Astrocyte (in vitro differentiated cells and primary cell): Measurements from ENCODE around the gene CASP3. TPM values are rescaled to one million over a fixed set of nuclear protein-coding genes. Genes with fewer than 3 reads are reported as not detected.
"Not testable (repeated sequence)": the region's sequence is repeated elsewhere in the genome, so short reads cannot be mapped to it uniquely, and the experiment has no call there.

Experiments
- DNase-seq: peaks from one replicate; pipeline ENCODE4 v3.0.0-alpha.2; 2010; ENCODE audit warnings: low read depth
- FAIRE-seq: peaks from 2 replicates; lab custom pipeline; 2011; peaks lifted over from hg19 to GRCh38; lab: Jason Lieb, UNC
- H2AFZ ChIP-seq: 2 replicates; pipeline ENCODE4 v1.6.0; 2012; ENCODE audit warnings: low read depth, low read length, inconsistent platforms
- H3K27ac ChIP-seq: 2 replicates; pipeline ENCODE4 v1.5.1; 2011; ENCODE audit warnings: low read depth, low read length, inconsistent platforms
- H3K27me3 ChIP-seq: 2 replicates; pipeline ENCODE4 v1.6.0; 2011; ENCODE audit warnings: low read length, inconsistent platforms; ENCODE audit not compliant: insufficient read depth
- H3K36me3 ChIP-seq: 2 replicates; pipeline ENCODE4 v1.5.1; 2011; ENCODE audit warnings: low read length, inconsistent platforms; ENCODE audit not compliant: insufficient read depth
- H3K4me1 ChIP-seq: 2 replicates; pipeline ENCODE4 v1.5.1; 2011; ENCODE audit warnings: low read length, inconsistent platforms; ENCODE audit not compliant: insufficient read depth
- H3K4me2 ChIP-seq: 2 replicates; pipeline ENCODE4 v1.6.0; 2012; ENCODE audit warnings: low read length, inconsistent platforms
- H3K4me3 ChIP-seq: 2 replicates; pipeline ENCODE4 v1.5.1; 2011; ENCODE audit warnings: low read depth, mild to moderate bottlenecking, low read length, inconsistent platforms; ENCODE audit not compliant: insufficient read depth
- H3K79me2 ChIP-seq: 2 replicates; pipeline ENCODE4 v1.6.0; 2012; ENCODE audit warnings: mild to moderate bottlenecking, low read length, inconsistent platforms; ENCODE audit not compliant: insufficient read depth
- H3K9ac ChIP-seq: 2 replicates; pipeline ENCODE4 v1.6.0; 2012; ENCODE audit warnings: mild to moderate bottlenecking, low read length, inconsistent platforms
- H3K9me3 ChIP-seq: 2 replicates; pipeline ENCODE4 v1.5.1; 2012; ENCODE audit warnings: low read depth, mild to moderate bottlenecking, low read length, inconsistent platforms; ENCODE audit not compliant: insufficient read depth
- H4K20me1 ChIP-seq: 2 replicates; pipeline ENCODE4 v1.6.0; 2012; ENCODE audit warnings: low read length, inconsistent platforms; ENCODE audit not compliant: insufficient read depth
- H3K27ac Mint-ChIP-seq: one replicate; pipeline ENCODE4 v1.8.0; 2021; ENCODE audit warnings: mild to moderate bottlenecking, mixed read lengths; ENCODE audit not compliant: unreplicated experiment
- H3K27me3 Mint-ChIP-seq: one replicate; pipeline ENCODE4 v1.8.0; 2021; ENCODE audit warnings: low read depth, mixed read lengths; ENCODE audit not compliant: unreplicated experiment
- H3K36me3 Mint-ChIP-seq: one replicate; pipeline ENCODE4 v1.8.0; 2021; ENCODE audit warnings: low read depth, mixed read lengths; ENCODE audit not compliant: unreplicated experiment
- H3K4me1 Mint-ChIP-seq: one replicate; pipeline ENCODE4 v1.8.0; 2021; ENCODE audit warnings: low read depth, mixed read lengths; ENCODE audit not compliant: unreplicated experiment
- H3K4me3 Mint-ChIP-seq: one replicate; pipeline ENCODE4 v1.8.0; 2021; ENCODE audit warnings: mild to moderate bottlenecking, moderate library complexity, mixed read lengths; ENCODE audit not compliant: unreplicated experiment
- H3K9me3 Mint-ChIP-seq: one replicate; pipeline ENCODE4 v1.8.0; 2021; ENCODE audit warnings: mild to moderate bottlenecking, mixed read lengths; ENCODE audit not compliant: unreplicated experiment
- EZH2 ChIP-seq: IDR thresholded peaks from 2 replicates; pipeline ENCODE4 v1.6.1; 2012; ENCODE audit warnings: mild to moderate bottlenecking, low read length, inconsistent platforms; ENCODE audit not compliant: insufficient read depth
- total RNA-seq: library from RNA; stranded (reverse); gene quantifications from 2 replicates; pipeline ENCODE4 v1.2.1, GENCODE V29; 2021
- TF ChIP-seq, protein P1 (sequence below): IDR thresholded peaks from 2 replicates; pipeline ENCODE4 v1.5.1; 2011; ENCODE audit warnings: low read depth, mild to moderate bottlenecking, inconsistent platforms, low read length, moderate library complexity; ENCODE audit not compliant: insufficient read depth

Gene CASP3
- total RNA-seq, 1 donor from 2014 or later = 44.8 TPM

DNA sequence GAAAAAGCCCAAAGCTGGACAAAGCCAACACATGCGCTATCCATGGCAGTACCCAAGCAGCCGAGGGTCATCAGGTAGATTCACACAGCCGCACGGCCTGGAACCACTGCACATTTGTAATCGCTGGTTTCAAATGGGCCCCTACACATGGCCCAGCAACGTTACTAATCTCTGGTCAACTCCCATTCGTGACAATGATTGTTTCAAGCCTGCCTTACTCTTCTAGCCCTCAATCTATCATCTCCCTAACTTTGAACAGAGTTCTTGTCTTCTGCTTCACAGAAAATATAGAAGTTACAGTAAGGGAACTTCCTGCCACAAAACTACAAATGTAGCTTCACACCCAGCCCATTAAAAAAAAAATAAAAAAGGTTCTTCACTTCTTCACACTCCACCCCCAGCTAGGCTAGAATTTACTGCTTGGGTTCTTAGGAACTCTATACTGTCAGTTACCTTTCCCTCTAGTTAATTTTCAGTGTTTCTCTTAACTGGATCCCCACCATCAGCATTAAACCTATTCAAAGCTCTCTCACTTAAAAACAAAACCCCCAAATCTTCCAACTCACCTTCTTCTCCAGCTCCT is 24.2 kb downstream of the CASP3 start:
- Mint-ChIP-seq H3K4me1 (no peaks in the 10 kb centered on the region), H3K4me3 (no peak overlapping the region), H3K9me3 (no peaks in the 10 kb centered on the region), H3K27me3 (no peaks in the 10 kb centered on the region), H3K36me3 (peaks cover 26% of the 10 kb centered on the region), H3K27ac (no peak overlapping the region)
- no peaks in the 10 kb centered on the region for H3K79me2 ChIP-seq
- H3K36me3 ChIP-seq = peaks cover 19% of the 10 kb centered on the region
- H3K4me3 ChIP-seq = no peak overlapping the region
- H3K4me1 ChIP-seq = no peaks in the 10 kb centered on the region
- H2AFZ ChIP-seq = no peak overlapping the region
- H3K9ac ChIP-seq = no peak overlapping the region
- no peaks in the 10 kb centered on the region for H3K27me3 ChIP-seq
- H4K20me1 ChIP-seq = no peaks in the 10 kb centered on the region
- no peak for TF ChIP-seq EZH2
- TF ChIP-seq, protein P1, sequence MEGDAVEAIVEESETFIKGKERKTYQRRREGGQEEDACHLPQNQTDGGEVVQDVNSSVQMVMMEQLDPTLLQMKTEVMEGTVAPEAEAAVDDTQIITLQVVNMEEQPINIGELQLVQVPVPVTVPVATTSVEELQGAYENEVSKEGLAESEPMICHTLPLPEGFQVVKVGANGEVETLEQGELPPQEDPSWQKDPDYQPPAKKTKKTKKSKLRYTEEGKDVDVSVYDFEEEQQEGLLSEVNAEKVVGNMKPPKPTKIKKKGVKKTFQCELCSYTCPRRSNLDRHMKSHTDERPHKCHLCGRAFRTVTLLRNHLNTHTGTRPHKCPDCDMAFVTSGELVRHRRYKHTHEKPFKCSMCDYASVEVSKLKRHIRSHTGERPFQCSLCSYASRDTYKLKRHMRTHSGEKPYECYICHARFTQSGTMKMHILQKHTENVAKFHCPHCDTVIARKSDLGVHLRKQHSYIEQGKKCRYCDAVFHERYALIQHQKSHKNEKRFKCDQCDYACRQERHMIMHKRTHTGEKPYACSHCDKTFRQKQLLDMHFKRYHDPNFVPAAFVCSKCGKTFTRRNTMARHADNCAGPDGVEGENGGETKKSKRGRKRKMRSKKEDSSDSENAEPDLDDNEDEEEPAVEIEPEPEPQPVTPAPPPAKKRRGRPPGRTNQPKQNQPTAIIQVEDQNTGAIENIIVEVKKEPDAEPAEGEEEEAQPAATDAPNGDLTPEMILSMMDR = no peak
- H3K4me2 ChIP-seq = no peak overlapping the region
- DNase-seq (no peak), FAIRE-seq (no peak)
- no peak overlapping the region for H3K27ac ChIP-seq
- no peaks in the 10 kb centered on the region for H3K9me3 ChIP-seq

DNA sequence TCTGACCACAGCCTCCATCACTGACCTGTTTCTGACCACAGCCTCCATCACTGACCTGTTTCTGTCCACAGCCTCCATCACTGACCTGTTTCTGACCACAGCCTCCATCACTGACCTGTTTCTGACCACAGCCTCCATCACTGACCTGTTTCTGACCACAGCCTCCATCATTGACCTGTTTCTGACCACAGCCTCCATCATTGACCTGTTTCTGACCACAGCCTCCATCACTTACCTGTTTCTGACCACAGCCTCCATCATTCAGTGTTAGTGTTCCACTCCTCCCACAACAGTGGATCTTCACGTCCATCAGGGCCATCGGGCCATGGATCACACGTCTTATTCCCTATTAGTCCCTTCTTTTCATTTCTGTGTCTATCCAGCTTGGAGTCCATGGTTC is 24.7 kb downstream of the CASP3 start:
- not testable (repeated sequence) for H3K79me2 ChIP-seq, H3K27me3 ChIP-seq, H4K20me1 ChIP-seq, H3K4me1 Mint-ChIP-seq, H2AFZ ChIP-seq, H3K27me3 Mint-ChIP-seq, H3K27ac ChIP-seq, H3K4me2 ChIP-seq, H3K4me3 Mint-ChIP-seq, H3K4me3 ChIP-seq, H3K9me3 ChIP-seq, H3K4me1 ChIP-seq, DNase-seq, H3K27ac Mint-ChIP-seq, H3K9me3 Mint-ChIP-seq, FAIRE-seq, H3K9ac ChIP-seq
- H3K36me3 Mint-ChIP-seq = peaks cover 24% of the 10 kb centered on the region
- H3K36me3 ChIP-seq = peaks cover 14% of the 10 kb centered on the region

DNA sequence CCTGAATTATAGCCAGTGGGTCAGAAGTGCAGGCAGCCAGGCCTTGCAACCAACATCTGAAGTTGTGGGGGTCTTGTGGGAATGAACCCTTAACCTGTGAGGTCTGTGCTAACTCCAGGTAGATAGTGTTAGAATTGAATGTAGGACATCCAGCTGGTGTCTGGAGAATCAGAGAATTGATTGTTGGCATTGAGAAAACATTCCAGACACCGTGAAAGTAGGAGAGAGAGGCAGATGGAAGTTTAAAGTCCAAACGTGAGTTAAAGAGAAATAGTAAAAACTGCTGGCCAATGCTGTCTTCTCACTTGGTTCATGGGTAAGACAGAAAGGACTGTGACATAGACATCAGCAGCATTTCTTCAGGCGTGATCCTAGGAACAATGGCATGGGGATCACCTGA is 27.7 kb downstream of the CASP3 start:
- Histone ChIP-seq H3K4me3 (no peak overlapping the region), H3K4me2 (no peak overlapping the region), H2AFZ (no peak overlapping the region), H3K27ac (no peak overlapping the region), H3K79me2 (no peaks in the 10 kb centered on the region), H3K9me3 (no peaks in the 10 kb centered on the region), H3K9ac (no peak overlapping the region), H3K36me3 (no peaks in the 10 kb centered on the region), H3K4me1 (no peaks in the 10 kb centered on the region), H3K27me3 (no peaks in the 10 kb centered on the region), H4K20me1 (no peaks in the 10 kb centered on the region)
- Mint-ChIP-seq H3K4me3 (no peak overlapping the region), H3K27me3 (no peaks in the 10 kb centered on the region), H3K27ac (no peak overlapping the region), H3K36me3 (peaks cover 12% of the 10 kb centered on the region), H3K9me3 (no peaks in the 10 kb centered on the region), H3K4me1 (no peaks in the 10 kb centered on the region)
- FAIRE-seq (no peak), DNase-seq (no peak)
- TF ChIP-seq, protein P1 = no peak
- no peak for TF ChIP-seq EZH2
